Breast epithelium (tissue), 3 donors: ENCODE data around the gene ACOD1.

Source experiments
- POLR2A ChIP-seq: fragments of 450-650 bp; IDR thresholded peaks from one replicate; pipeline ENCODE4 v1.6.1; 2016; ENCODE audit warnings: antibody characterized with exemption, mild to moderate bottlenecking, moderate library complexity
- POLR2AphosphoS5 ChIP-seq, 3 donors: sonication (generic); formaldehyde crosslinking; IDR thresholded peaks; one replicate each; pipeline ENCODE4 v1.6.1; 2017; ENCODE audit warnings: antibody characterized with exemption in 3 of 3
- TF ChIP-seq, protein P1 (sequence below), 3 donors: fragments of 450-650 bp; IDR thresholded peaks; one replicate each; pipeline ENCODE4 v1.5.1; 2016 to 2017; ENCODE audit warnings: antibody characterized with exemption in 3 of 3, mild to moderate bottlenecking in 3 of 3, moderate library complexity in 3 of 3

GRCh38 chr13:76944456-76944855 lies 3.9 kb upstream of the ACOD1 start:
- no peak for TF ChIP-seq POLR2A
- TF ChIP-seq, protein P1, sequence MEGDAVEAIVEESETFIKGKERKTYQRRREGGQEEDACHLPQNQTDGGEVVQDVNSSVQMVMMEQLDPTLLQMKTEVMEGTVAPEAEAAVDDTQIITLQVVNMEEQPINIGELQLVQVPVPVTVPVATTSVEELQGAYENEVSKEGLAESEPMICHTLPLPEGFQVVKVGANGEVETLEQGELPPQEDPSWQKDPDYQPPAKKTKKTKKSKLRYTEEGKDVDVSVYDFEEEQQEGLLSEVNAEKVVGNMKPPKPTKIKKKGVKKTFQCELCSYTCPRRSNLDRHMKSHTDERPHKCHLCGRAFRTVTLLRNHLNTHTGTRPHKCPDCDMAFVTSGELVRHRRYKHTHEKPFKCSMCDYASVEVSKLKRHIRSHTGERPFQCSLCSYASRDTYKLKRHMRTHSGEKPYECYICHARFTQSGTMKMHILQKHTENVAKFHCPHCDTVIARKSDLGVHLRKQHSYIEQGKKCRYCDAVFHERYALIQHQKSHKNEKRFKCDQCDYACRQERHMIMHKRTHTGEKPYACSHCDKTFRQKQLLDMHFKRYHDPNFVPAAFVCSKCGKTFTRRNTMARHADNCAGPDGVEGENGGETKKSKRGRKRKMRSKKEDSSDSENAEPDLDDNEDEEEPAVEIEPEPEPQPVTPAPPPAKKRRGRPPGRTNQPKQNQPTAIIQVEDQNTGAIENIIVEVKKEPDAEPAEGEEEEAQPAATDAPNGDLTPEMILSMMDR (IDR thresholded peaks at IDR 0.05): no peak
- no peak for TF ChIP-seq POLR2AphosphoS5 (IDR thresholded peaks at IDR 0.05)
